K562 (cell line): ENCODE measurements around the gene FKBP2. TPM values are rescaled to one million over a fixed set of nuclear protein-coding genes. Genes with fewer than 3 reads are reported as not detected.

Experiments used
- C11orf30 ChIP-seq: fragments of 450-650 bp; IDR thresholded peaks from 2 replicates; pipeline ENCODE4 v1.6.1; 2016; ENCODE audit warnings: low read depth, mild to moderate bottlenecking
- CAMTA2 ChIP-seq: fragments of 250-450 bp; sonication (Bioruptor Pico); conservative IDR thresholded peaks from 2 replicates; pipeline ENCODE4 v1.5.1; 2022
- CBFA2T3 ChIP-seq: fragments of 450-650 bp; IDR thresholded peaks from 2 replicates; pipeline ENCODE4 v1.6.1; 2017
- ELF1 ChIP-seq: fragments of 200-800 bp; sonication (Bioruptor generic); IDR thresholded peaks from 2 replicates; pipeline ENCODE4 v1.6.1; 2016; ENCODE audit warnings: missing genetic modification characterization, missing compliant biosample characterization
- HEY1 ChIP-seq: fragments of 250-450 bp; sonication (Bioruptor Pico); IDR thresholded peaks from 2 replicates; pipeline ENCODE4 v1.5.0; 2020; ENCODE audit warnings: mild to moderate bottlenecking, moderate library complexity, borderline replicate concordance
- HMG20A ChIP-seq: fragments of 450-650 bp; formaldehyde crosslinking; conservative IDR thresholded peaks from 2 replicates; pipeline ENCODE4 v1.4.0; 2020; ENCODE audit warnings: mild to moderate bottlenecking, mixed read lengths
- HSF4 ChIP-seq: fragments of 250-450 bp; sonication (Bioruptor Pico); IDR thresholded peaks from 2 replicates; pipeline ENCODE4 v2.1.2; 2022; ENCODE audit warnings: mild to moderate bottlenecking, moderate library complexity, borderline replicate concordance
- MYNN ChIP-seq, 2 experiments: sonication (generic); formaldehyde crosslinking in 1 of 2; IDR thresholded peaks; 2 replicates each; pipeline versions ENCODE4 v1.5.0 to v1.6.1; 2016 to 2020; ENCODE audit warnings: antibody characterized with exemption in 1 of 2, missing genetic modification reagents in 1 of 2
- NCOA6 ChIP-seq: fragments of 450-650 bp; IDR thresholded peaks from 2 replicates; pipeline ENCODE4 v1.6.1; 2017; ENCODE audit warnings: mild to moderate bottlenecking
- PHF21A ChIP-seq: fragments of 450-650 bp; IDR thresholded peaks from 2 replicates; pipeline ENCODE4 v1.6.1; 2017; ENCODE audit warnings: low read depth, borderline replicate concordance
- RB1 ChIP-seq: fragments of 450-650 bp; IDR thresholded peaks from 2 replicates; pipeline ENCODE4 v1.6.1; 2017; ENCODE audit warnings: low read depth, mild to moderate bottlenecking
- RHOXF2B ChIP-seq: fragments of 250-450 bp; sonication (Bioruptor Pico); conservative IDR thresholded peaks from 2 replicates; pipeline ENCODE4 v1.5.1; 2021
- SAFB ChIP-seq: fragments of 200-400 bp; formaldehyde crosslinking; IDR thresholded peaks from 2 replicates; pipeline ENCODE4 v1.6.1; 2017; ENCODE audit warnings: low read depth, low read length, borderline replicate concordance
- SREBF2 ChIP-seq: sonication (generic); formaldehyde crosslinking; IDR thresholded peaks from 2 replicates; pipeline ENCODE4 v1.4.0; 2020; ENCODE audit warnings: mild to moderate bottlenecking, missing genetic modification reagents
- TBL1XR1 ChIP-seq, 2 experiments: IDR thresholded peaks; 2 replicates each; pipeline ENCODE4 v1.6.1; 2012; ENCODE audit warnings: improper control_type of control experiment in 2 of 2, low read length in 2 of 2, mild to moderate bottlenecking in 1 of 2
- THRAP3 ChIP-seq: fragments of 450-650 bp; IDR thresholded peaks from 2 replicates; pipeline ENCODE4 v1.6.1; 2016; ENCODE audit warnings: mild to moderate bottlenecking, inconsistent platforms, borderline replicate concordance
- ZNF274 ChIP-seq: IDR thresholded peaks from 2 replicates; pipeline ENCODE4 v1.6.1; 2011; ENCODE audit warnings: low read depth, mild to moderate bottlenecking, low read length, moderate library complexity, borderline replicate concordance
- ZNF324 ChIP-seq: fragments of 250-450 bp; sonication (Bioruptor Pico); IDR thresholded peaks from 2 replicates; pipeline ENCODE4 v1.4.0; 2020; ENCODE audit warnings: mild to moderate bottlenecking
- ZNF707 ChIP-seq: fragments of 250-450 bp; sonication (Bioruptor Pico); conservative IDR thresholded peaks from 2 replicates; pipeline ENCODE4 v1.8.0; 2022; ENCODE audit warnings: inconsistent platforms, mild to moderate bottlenecking, moderate library complexity
- polyA plus RNA-seq, 8 experiments: library from polyadenylated mRNA; depleted of rRNA in 4 of 8; stranded (reverse) in 5 of 8; unstranded in 3 of 8; fragments of >200 nt; fragmentation: Nextera tagmentation in 2 of 8; fragmentation: Illumina TruSeq in 1 of 8; extraction: Ambion mirVana in 2 of 8; extraction: Trizol in 1 of 8; gene quantifications; 2 replicates each; pipeline versions ENCODE4 v1.2.1 to v1.2.3, GENCODE V29; 2011 to 2014; ENCODE audit warnings: inconsistent platforms in 1 of 8, missing spikeins in 1 of 8
- total RNA-seq, 7 experiments: library from RNA; depleted of rRNA in 6 of 7; stranded (reverse); fragments of >200 nt in 6 of 7; fragmentation: Illumina TruSeq in 2 of 7; extraction: Trizol in 2 of 7; gene quantifications; 2 replicates each; pipeline versions ENCODE4 v1.2.1 to v1.2.3, GENCODE V29; 2011 to 2021; ENCODE audit warnings: low replicate concordance in 1 of 7
- TF ChIP-seq, protein P1 (sequence below): sonication (generic); formaldehyde crosslinking; IDR thresholded peaks from 2 replicates; pipeline ENCODE4 v1.8.0; 2022; ENCODE audit warnings: mild to moderate bottlenecking, missing genetic modification reagents, borderline replicate concordance
- TF ChIP-seq, protein P2 (sequence below), 2 experiments: fragments of 450-650 bp; IDR thresholded peaks; 2 replicates each; pipeline ENCODE4 v1.6.1; 2016
- TF ChIP-seq, protein P3 (sequence below): sonication (generic); IDR thresholded peaks from 2 replicates; pipeline ENCODE4 v1.6.1; 2016
- TF ChIP-seq, protein P4 (sequence below), 3 experiments: IDR thresholded peaks in 2 of 3; conservative IDR thresholded peaks in 1 of 3; 2 replicates each; pipeline ENCODE4 v1.5.1; 2011 to 2012; ENCODE audit warnings: low read length in 3 of 3, mild to moderate bottlenecking in 3 of 3, control low read depth in 2 of 3, improper control_type of control experiment in 1 of 3, inconsistent platforms in 1 of 3, low read depth in 1 of 3, mixed read lengths in 1 of 3, moderate library complexity in 1 of 3; ENCODE audit not compliant: insufficient read depth in 2 of 3

The FKBP2 gene
- total and polyA plus RNA-seq, 9 of the 15 experiments (the other 6 are each of a cell fraction or from before 2014, with no cell fraction given): 3.5 to 151 (median 58.1) TPM

DNA sequence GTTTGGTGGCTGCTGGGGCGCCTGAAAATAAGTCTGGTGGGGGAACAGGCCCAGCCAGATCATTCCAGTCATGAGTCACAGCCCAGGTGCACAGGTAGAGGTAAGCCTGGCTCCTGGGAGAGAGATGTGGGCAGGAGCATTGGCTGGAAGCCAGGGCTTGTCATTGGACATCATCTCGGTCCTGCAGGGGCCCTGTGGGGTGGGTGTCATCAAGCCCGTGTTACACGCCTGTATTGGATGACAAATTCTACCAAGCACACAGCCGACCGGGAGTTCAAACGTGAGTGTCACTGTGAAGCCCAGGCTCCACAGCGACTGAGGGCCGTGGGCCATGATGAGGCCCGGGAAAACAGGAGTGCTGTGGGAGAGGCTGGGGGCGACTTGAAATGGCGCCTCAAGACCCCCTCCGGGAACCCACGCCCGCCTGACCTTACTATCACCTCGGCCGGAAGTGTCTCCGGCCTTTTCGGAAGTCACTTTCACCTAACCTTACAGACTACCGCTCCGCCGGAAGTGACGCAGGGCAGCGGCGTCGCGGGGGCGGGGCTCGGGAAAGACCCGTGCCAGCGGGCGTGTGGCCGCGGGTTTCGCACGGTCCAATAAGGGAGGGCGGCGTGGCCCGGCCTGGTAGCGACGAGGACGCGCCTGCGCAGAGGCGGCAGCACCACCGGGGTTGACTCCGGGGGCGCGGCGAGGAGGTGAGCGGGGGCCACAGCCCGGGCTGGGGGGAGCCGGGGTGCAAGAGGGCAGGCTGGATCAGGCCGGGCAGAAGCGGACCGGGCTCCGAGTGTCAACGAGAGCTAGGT is at the start of gene FKBP2 (continued):
- TF ChIP-seq HMG20A (no peak), RHOXF2B (no peak), PHF21A (0 out of 2 replicates have a peak, but pooled peaks have one; percentile 42), SAFB (no peak), TBL1XR1 (IDR thresholded peaks at IDR 0.05; ENCODE audit: low read length in 2 of 2) (peak in 1 of 2 experiments; percentile 34; a peak in 1 of 4 replicates), HEY1 (CRISPR knock-in tag) (no peak), ZNF324 (CRISPR knock-in tag) (no peak; the same call in none of the 2 replicates), CBFA2T3 (peak; percentile 4; the same call in 1 of the 2 replicates), THRAP3 (no peak), NCOA6 (no peak), ZNF274 (no peak), MYNN (IDR thresholded peaks at IDR 0.05) (no peak), MYNN (CRISPR knock-in tag; IDR thresholded peaks at IDR 0.05) (no peak), CAMTA2 (CRISPR knock-in tag) (no peak), ZNF707 (CRISPR knock-in tag) (no peak), HSF4 (CRISPR knock-in tag) (no peak), RB1 (peak; percentile 44), C11orf30 (peak; percentile 55; the same call in 1 of the 2 replicates), ELF1 (peak; percentile 76), SREBF2 (no peak)
- TF ChIP-seq, protein P1, sequence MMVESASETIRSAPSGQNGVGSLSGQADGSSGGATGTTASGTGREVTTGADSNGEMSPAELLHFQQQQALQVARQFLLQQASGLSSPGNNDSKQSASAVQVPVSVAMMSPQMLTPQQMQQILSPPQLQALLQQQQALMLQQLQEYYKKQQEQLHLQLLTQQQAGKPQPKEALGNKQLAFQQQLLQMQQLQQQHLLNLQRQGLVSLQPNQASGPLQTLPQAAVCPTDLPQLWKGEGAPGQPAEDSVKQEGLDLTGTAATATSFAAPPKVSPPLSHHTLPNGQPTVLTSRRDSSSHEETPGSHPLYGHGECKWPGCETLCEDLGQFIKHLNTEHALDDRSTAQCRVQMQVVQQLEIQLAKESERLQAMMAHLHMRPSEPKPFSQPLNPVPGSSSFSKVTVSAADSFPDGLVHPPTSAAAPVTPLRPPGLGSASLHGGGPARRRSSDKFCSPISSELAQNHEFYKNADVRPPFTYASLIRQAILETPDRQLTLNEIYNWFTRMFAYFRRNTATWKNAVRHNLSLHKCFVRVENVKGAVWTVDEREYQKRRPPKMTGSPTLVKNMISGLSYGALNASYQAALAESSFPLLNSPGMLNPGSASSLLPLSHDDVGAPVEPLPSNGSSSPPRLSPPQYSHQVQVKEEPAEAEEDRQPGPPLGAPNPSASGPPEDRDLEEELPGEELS: peak; percentile 40; the same call in 1 of the 2 replicates
- TF ChIP-seq, protein P2, sequence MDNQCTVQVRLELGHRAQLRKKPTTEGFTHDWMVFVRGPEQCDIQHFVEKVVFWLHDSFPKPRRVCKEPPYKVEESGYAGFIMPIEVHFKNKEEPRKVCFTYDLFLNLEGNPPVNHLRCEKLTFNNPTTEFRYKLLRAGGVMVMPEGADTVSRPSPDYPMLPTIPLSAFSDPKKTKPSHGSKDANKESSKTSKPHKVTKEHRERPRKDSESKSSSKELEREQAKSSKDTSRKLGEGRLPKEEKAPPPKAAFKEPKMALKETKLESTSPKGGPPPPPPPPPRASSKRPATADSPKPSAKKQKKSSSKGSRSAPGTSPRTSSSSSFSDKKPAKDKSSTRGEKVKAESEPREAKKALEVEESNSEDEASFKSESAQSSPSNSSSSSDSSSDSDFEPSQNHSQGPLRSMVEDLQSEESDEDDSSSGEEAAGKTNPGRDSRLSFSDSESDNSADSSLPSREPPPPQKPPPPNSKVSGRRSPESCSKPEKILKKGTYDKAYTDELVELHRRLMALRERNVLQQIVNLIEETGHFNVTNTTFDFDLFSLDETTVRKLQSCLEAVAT (IDR thresholded peaks at IDR 0.05): peak; percentile 27 to 45; a peak in 2 of 4 replicates
- TF ChIP-seq, protein P3, sequence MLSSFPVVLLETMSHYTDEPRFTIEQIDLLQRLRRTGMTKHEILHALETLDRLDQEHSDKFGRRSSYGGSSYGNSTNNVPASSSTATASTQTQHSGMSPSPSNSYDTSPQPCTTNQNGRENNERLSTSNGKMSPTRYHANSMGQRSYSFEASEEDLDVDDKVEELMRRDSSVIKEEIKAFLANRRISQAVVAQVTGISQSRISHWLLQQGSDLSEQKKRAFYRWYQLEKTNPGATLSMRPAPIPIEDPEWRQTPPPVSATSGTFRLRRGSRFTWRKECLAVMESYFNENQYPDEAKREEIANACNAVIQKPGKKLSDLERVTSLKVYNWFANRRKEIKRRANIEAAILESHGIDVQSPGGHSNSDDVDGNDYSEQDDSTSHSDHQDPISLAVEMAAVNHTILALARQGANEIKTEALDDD: no peak
- TF ChIP-seq, protein P4, sequence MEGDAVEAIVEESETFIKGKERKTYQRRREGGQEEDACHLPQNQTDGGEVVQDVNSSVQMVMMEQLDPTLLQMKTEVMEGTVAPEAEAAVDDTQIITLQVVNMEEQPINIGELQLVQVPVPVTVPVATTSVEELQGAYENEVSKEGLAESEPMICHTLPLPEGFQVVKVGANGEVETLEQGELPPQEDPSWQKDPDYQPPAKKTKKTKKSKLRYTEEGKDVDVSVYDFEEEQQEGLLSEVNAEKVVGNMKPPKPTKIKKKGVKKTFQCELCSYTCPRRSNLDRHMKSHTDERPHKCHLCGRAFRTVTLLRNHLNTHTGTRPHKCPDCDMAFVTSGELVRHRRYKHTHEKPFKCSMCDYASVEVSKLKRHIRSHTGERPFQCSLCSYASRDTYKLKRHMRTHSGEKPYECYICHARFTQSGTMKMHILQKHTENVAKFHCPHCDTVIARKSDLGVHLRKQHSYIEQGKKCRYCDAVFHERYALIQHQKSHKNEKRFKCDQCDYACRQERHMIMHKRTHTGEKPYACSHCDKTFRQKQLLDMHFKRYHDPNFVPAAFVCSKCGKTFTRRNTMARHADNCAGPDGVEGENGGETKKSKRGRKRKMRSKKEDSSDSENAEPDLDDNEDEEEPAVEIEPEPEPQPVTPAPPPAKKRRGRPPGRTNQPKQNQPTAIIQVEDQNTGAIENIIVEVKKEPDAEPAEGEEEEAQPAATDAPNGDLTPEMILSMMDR (IDR thresholded peaks at IDR 0.05 in 2 of 3, conservative IDR thresholded peaks at IDR 0.05 in 1 of 3; ENCODE audit: insufficient read depth in 2 of 3, low read depth in 1 of 3, low read length in 3 of 3): no peak
